Measurements from ENCODE around the gene STK33.

STK33 gene

DNA sequence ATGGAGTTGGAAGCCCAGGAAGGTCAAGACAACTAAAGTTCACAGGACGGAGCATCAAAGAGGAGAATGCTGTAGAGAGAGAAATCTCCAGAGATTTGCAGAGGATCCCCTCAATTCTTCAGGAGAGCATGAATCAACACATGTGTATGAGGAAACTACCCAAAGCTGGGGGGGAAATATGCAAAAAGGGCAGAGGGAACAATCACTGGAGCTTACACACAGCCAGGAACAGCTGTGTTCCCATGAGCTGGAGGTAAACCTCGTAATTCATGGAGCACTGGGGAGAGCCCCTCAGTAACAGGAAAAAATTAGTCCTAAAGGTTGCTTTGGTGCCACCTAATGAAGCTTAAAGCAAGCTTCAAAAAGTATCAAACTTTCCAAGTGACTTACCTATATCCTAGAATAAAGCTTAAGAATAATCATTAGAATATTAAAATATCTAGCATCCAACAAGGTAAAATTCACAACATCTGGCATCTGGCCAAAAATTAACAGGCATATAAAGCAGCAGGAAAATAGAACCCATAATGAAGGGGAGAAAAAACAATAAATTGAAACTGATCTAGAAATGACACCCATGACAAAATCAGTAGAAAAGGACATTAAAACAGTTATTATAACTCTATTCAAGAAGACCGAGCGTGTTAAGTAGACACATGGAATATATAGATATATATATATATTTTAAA, 134.2 kb downstream of the STK33 start:
- in situ Hi-C loops (cut with MboI; ENCODE audit: low sequenced_read_pairs), result no loop called here

DNA sequence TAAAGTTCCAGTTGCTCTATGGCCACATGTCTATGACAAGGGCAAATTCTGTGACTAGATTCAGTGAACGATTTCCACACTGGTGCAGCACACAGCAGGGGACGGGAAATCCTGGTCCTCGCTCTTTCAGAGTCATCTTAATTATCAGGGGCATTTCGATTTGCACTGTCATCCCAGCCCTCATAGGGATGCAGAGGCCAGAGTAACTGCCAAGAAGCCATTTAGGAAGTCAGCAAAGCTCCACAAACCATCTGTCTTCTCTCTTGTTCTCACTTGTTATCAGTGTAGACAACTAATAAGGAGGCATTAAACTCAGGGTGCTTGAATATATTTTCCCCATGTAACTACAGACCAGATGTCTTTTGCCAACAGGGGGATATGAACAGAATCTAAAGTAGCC, 151.7 kb downstream of the STK33 start:
- in situ Hi-C loops (cut with MboI; ENCODE audit: low sequenced_read_pairs), result no loop called here

DNA sequence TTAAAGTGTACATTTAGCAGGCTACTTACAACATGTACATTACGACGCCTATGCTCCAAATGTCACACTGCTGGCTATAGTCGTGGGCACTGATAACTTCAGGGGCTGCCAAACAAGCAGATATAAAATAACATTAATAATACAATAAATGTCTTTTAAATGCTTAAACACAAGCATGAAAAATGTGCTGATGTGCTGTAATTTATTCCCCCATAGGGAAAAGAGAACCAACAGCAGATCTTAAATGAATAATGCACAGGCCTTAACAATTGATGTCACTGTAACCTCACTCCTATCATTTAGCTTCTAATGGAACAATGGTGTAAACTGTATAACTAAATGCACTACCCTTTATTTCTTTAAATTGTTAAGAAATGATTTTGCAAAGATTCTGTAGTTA, 153.4 kb downstream of the STK33 start:
- in situ Hi-C loops (cut with MboI; ENCODE audit: low sequenced_read_pairs), result no loop called here

- in situ Hi-C loops (cut with MboI; ENCODE audit: low sequenced_read_pairs), result no loop called here
Measured at GRCh38 chr11:8429483-8429882, 164.5 kb downstream of the STK33 start.

DNA sequence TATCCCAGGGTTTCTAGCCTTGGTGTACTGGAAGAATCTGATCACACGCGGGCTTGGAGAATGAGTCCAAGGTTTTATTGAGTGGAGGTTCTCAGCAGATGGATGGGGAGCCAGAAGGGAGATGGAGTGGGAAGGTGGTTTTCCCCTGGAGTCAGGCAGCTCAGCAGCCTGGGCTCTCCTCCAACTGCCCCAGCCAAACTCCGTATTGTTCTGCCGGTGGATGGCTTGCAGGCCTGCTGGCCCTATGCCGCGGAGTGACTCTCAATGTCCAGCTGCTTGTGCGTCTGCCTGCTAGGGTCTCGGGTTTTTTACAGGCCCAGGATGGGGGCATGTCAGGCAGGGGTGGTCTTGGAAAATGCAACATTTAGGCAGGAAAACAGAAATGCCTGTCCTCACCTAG, 168.0 kb downstream of the STK33 start:
- in situ Hi-C loops (cut with MboI; ENCODE audit: low sequenced_read_pairs), result no loop called here

DNA sequence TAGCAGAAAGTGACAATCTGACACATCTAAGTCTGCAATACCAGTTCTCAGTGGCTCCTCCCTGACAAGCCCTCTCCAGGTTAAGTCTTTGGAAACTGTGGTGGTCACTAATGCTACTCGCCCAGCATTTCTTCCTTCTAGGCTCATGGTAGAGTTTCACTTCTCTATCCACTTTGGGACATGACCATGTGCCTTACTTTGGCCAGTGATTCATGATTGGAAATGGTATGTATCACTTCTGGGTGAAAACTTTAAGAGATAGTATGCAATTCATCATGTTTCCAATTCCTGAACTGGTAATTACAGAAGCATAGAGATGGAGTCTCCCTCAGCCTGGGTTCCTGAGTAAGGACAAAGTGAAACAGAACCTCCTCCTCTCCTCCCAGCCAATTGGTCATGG, 178.8 kb downstream of the STK33 start:
- in situ Hi-C loops (cut with MboI; ENCODE audit: low sequenced_read_pairs), result no loop called here

DNA sequence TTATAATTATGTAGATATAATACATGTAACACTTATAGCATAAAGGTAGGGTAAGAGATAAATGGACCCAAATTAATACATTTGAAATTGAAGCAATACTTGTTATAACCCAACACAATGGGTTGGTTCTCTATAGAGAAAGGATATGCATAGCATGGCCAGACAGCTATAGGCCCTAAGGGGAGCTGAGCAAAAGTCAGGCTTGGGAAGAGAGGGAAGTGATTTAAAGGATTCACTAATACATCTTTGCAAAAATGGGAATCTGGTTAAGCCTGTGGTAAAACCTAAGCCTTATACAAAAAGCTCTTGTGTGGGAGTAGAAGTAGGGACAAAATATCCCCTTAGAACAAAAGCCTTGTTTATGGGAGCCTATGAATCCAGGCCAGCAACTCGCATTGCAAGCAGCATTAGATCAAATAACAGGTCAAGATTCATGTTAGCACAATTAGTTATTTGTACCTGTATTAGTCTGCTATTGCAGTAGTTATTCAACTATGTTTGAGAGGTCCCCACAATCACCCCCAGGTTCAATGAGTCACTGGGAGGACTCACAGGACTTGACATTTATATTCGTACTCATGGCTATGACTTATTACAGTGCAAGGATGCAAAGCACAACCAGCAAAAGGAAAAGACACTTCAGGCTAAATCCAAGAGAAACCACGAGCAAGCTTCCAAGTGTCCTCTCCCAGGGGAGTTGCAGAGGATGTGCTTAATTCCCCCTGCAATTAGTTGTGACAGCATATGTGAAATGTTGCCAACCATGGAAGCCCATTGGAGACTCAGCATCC, 185.7 kb downstream of the STK33 start:
- in situ Hi-C loops (cut with MboI; ENCODE audit: low sequenced_read_pairs), result no loop called here

DNA sequence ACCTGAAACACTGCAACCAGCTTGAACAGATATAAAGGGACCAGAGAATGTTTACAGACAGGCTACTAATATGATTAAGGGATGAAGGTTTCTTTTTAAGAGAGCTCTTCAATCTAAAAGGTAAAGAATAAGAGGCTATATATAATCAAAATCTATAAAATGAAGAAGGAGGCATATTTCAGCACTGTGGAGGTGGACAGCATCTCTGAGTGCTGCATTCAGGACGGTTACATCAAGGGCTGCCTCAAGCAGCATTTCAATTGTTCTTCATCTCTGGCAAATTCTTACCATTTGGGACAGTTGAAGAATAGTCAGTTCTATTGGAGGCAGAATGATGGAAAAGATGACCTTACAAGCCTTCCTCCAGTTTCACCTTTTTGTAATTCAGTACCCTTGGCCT, 190.7 kb downstream of the STK33 start:
- in situ Hi-C loops (cut with MboI; ENCODE audit: low sequenced_read_pairs), result no loop called here

DNA sequence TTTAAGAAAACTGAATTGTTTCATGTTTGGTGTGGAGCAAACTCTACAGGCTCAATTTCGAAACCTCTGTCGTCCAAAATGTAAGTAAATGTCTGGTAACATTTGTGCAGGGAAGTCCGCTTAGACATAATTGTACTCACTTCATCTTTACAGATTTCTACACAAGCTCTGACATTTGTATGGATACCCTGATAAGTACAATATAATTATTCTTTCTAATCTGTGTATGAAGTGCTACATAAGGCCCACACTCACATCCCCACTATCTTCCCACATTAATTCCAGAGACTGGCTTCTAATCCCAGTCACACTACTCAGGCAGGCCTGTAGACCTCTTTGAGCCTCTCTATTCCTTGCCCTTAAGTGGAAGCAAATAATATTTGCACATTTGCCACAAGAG, 201.1 kb downstream of the STK33 start:
- in situ Hi-C loops (cut with MboI; ENCODE audit: low sequenced_read_pairs), result no loop called here

GRCh38 chr11:8392166-8392565, 201.9 kb downstream of the STK33 start:
- in situ Hi-C loops (cut with MboI; ENCODE audit: low sequenced_read_pairs), result no loop called here

- in situ Hi-C loops (cut with MboI; ENCODE audit: low sequenced_read_pairs), result no loop called here
Measured at GRCh38 chr11:8390851-8391612, 203.0 kb downstream of the STK33 start.

GRCh38 chr11:8389029-8389996, 204.7 kb downstream of the STK33 start:
- in situ Hi-C loops (cut with MboI; ENCODE audit: low sequenced_read_pairs), result no loop called here

- in situ Hi-C loops (cut with MboI; ENCODE audit: low sequenced_read_pairs), result no loop called here
Measured at GRCh38 chr11:8387693-8388092, 206.3 kb downstream of the STK33 start.

- in situ Hi-C loops (cut with MboI; ENCODE audit: low sequenced_read_pairs), result no loop called here
Measured at GRCh38 chr11:8387141-8387540, 206.9 kb downstream of the STK33 start.

GRCh38 chr11:8386134-8386864, 207.7 kb downstream of the STK33 start:
- in situ Hi-C loops (cut with MboI; ENCODE audit: low sequenced_read_pairs), result no loop called here

- in situ Hi-C loops (cut with MboI; ENCODE audit: low sequenced_read_pairs), result no loop called here
Measured at GRCh38 chr11:8384199-8384821, 209.7 kb downstream of the STK33 start.

DNA sequence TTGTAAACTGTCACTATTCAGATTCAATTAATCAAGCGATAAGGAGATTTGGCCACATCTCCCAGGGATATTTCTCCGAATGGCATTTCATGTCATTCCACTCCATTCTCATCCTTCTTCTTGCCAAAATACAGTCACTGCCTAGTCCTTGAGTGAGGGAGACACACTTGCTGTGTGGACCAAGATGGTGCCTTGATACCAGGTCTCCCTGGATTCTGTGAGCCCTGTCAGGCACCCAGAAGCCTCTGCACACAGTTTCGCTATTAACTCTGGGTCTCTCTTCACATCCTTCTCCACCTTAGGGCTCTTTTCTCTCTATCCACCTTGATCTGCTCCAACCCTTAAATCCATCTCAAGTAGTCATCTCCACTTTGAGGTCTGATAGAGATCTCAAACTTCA, 210.4 kb downstream of the STK33 start:
- in situ Hi-C loops (cut with MboI; ENCODE audit: low sequenced_read_pairs), result no loop called here

DNA sequence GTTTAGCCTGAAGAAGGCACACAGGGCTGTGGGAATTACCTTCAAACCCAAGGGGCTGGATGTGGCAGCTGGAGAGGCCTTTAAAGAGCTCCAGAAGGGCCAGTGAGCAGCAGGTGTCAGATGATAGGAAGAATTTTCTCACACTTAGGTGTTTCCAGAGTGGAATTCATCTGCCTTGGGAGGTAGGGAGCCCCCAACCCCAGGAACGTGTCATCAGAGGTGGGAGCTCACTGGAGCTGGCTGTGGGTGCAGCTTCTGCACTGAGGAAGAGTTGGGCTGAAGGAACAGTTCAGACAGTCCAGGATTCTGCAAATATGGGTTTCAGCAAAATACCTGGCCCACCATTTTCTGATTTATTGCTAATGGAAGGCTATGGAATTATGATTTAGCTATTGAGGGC, 210.8 kb downstream of the STK33 start:
- in situ Hi-C loops (cut with MboI; ENCODE audit: low sequenced_read_pairs), result no loop called here

DNA sequence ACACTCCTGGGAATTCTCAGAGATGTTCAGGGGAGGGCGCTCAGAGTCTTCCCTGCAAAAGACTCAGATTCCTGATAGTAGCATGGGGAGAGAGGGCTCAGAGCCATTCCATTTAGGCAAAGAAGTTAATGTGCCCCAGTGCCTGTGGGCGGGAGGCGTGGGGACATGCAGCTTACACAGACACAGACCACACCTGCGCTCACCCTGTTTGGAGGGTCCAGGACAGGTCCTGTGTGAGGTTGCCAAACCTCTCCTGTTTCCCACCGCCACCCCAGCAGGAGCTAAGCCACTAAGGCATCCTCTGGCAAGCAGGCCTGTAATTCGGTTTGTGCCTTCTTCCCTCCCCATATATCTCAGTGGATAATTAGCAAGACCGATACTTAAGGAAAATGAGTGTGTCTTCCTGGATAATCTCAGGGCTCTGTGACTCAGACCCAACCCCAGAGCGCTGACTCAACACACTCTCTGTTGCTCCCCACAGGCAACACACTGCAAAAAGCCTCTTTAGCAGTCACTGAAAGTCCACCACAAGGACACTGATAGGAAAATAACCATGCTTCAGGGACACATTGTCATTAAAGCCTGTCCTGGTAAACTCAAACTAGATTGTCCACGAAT, 211.5 kb downstream of the STK33 start:
- in situ Hi-C loops (cut with MboI; ENCODE audit: low sequenced_read_pairs), result no loop called here

All from HL-60/S4 treated with phorbol 12-myristate 13-acetate at 8.2 ng/mL for 4 days and 3 days (cell line).